Neural crest cell (in vitro differentiated cells): ENCODE results near the gene IQCE. TPM values are rescaled to one million over a fixed set of nuclear protein-coding genes. Genes with fewer than 3 reads are reported as not detected.
A peak's percentile ranks its signal among the peaks of the same experiment; 100 is the strongest.

Experiments used
- DNase-seq: peaks from one replicate; pipeline ENCODE4 v3.0.0; 2021; ENCODE audit warnings: low read depth, mixed read lengths, low spot score
- H3K27ac Mint-ChIP-seq: one replicate; pipeline ENCODE4 v1.8.0; 2021; ENCODE audit warnings: mild to moderate bottlenecking, mixed read lengths; ENCODE audit not compliant: unreplicated experiment
- H3K27me3 Mint-ChIP-seq: 2 replicates; pipeline ENCODE4 v1.8.0; 2021; ENCODE audit warnings: low read depth, mild to moderate bottlenecking, mixed read lengths
- H3K36me3 Mint-ChIP-seq: 2 replicates; pipeline ENCODE4 v1.8.0; 2021; ENCODE audit warnings: low read depth, mild to moderate bottlenecking, mixed read lengths
- H3K4me1 Mint-ChIP-seq: 2 replicates; pipeline ENCODE4 v1.8.0; 2021; ENCODE audit warnings: mixed read lengths
- H3K4me3 Mint-ChIP-seq: one replicate; pipeline ENCODE4 v1.8.0; 2021; ENCODE audit warnings: mild to moderate bottlenecking, mixed read lengths
- H3K9me3 Mint-ChIP-seq: 2 replicates; pipeline ENCODE4 v1.8.0; 2021; ENCODE audit warnings: mixed read lengths
- total RNA-seq: library from RNA; stranded (reverse); gene quantifications from 2 replicates; pipeline ENCODE4 v1.2.1, GENCODE V29; 2021
- TF ChIP-seq, protein P1 (sequence below): fragments of 200-600 bp; sonication (generic); conservative IDR thresholded peaks from 2 replicates; pipeline ENCODE4 v1.5.0; 2021; ENCODE audit warnings: antibody characterized with exemption, mild to moderate bottlenecking

Gene IQCE
- total RNA-seq, 1 donor from 2014 or later: 22.4 TPM

DNA sequence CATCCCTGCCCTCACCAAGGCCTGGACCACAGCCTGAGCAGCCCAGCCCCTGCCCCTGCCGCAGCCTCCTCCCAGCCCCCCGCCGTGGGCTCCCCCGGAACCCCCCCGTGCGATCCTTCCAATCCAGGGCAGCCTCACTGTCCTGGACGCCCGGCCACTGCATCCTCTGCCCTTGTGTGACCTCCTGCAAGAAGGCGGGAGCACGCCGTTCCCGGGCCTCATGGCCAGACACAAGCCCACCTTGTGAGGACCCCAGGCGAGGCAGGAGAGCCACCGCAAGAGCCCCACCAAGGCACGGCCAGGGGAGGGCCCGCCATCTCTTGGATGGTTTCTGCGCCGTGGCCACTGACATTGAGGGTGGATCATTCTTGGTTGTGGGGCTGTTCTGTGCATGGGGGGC is 47.0 kb upstream of the IQCE start:
- no peaks in the 10 kb centered on the region for H3K9me3 Mint-ChIP-seq
- no peaks in the 10 kb centered on the region for H3K36me3 Mint-ChIP-seq
- TF ChIP-seq, protein P1, sequence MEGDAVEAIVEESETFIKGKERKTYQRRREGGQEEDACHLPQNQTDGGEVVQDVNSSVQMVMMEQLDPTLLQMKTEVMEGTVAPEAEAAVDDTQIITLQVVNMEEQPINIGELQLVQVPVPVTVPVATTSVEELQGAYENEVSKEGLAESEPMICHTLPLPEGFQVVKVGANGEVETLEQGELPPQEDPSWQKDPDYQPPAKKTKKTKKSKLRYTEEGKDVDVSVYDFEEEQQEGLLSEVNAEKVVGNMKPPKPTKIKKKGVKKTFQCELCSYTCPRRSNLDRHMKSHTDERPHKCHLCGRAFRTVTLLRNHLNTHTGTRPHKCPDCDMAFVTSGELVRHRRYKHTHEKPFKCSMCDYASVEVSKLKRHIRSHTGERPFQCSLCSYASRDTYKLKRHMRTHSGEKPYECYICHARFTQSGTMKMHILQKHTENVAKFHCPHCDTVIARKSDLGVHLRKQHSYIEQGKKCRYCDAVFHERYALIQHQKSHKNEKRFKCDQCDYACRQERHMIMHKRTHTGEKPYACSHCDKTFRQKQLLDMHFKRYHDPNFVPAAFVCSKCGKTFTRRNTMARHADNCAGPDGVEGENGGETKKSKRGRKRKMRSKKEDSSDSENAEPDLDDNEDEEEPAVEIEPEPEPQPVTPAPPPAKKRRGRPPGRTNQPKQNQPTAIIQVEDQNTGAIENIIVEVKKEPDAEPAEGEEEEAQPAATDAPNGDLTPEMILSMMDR: no peak
- no peak overlapping the region for H3K4me3 Mint-ChIP-seq
- DNase-seq: no peak
- H3K27ac Mint-ChIP-seq: no peak overlapping the region
- H3K27me3 Mint-ChIP-seq: no peaks in the 10 kb centered on the region
- H3K4me1 Mint-ChIP-seq: peaks cover 18% of the 10 kb centered on the region

DNA sequence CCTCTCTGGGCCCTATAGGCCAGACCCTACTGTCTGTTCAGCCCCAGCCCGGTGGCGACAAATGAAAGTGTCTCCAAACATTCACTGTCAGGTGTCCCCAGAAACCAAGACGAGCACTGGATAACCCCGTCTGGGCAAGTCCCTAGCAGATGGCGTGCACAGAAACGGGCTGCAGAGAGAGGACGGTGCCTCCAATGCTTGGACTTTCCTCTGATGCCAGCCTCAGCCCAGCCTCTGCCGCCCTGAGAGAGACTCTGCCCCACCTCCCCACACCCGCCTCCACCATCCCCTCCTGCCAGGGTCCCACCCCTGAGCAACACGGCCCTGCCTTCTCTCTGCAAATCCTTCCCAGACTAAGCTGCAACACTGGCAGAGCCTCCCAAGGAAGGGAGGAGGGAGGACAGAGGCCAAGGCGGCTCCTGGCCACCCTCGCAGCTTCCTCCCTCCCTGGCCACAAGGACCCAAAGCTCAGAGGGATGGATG is 46.6 kb upstream of the IQCE start:
- no peak for DNase-seq
- no peaks in the 10 kb centered on the region for H3K9me3 Mint-ChIP-seq
- H3K36me3 Mint-ChIP-seq: no peaks in the 10 kb centered on the region
- TF ChIP-seq, protein P1: no peak
- H3K27ac Mint-ChIP-seq: no peak overlapping the region
- H3K4me3 Mint-ChIP-seq: no peak overlapping the region
- peaks cover 21% of the 10 kb centered on the region for H3K4me1 Mint-ChIP-seq
- H3K27me3 Mint-ChIP-seq: no peaks in the 10 kb centered on the region

DNA sequence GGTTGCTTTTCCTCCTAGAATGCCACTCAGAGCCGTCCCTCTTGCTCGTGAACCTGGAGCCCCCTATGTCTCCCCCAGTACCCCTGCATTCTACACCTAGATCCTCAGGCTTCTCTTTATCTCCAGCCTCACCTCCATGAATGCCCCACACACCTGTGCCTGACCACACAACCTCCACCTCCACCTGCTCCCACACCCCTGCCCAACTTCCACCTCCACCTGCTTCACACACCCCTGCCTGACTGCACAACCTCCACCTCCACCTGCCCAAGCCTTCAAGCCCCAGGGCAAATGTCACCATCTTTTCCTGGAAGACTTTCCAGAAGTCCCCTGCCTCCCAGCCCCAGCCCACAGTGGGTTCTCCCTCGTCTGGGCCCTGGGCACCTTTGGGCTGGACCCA is 46.1 kb upstream of the IQCE start:
- TF ChIP-seq, protein P1: no peak
- Mint-ChIP-seq H3K27ac (no peak overlapping the region), H3K4me3 (peak overlapping the region; percentile 44), H3K4me1 (peaks cover 26% of the 10 kb centered on the region), H3K27me3 (peaks cover 2% of the 10 kb centered on the region), H3K36me3 (no peaks in the 10 kb centered on the region), H3K9me3 (no peaks in the 10 kb centered on the region)
- DNase-seq: no peak

DNA sequence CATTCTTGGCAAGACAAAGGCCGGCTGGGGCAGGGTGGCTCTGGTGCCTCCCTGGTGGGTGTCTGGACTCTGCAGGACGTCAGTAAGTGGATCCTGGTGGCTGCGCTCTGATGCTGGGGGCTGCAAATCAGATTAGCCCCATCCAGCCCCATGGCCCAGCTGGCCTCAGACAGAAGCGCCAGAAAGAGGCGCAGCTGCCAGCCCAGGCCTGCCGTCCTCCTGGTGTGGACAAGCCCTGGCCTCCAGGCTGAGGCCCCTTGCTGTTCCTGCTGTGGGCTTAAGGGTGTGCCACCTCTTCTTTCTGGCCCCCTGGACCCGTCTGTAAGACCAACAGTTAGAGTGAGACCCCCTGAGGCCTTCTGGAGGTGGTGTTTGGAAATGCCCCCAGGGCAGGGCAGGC is 45.1 kb upstream of the IQCE start:
- Mint-ChIP-seq H3K27me3 (peaks cover 6% of the 10 kb centered on the region), H3K9me3 (no peaks in the 10 kb centered on the region), H3K27ac (no peak overlapping the region), H3K4me1 (peaks cover 30% of the 10 kb centered on the region), H3K36me3 (no peaks in the 10 kb centered on the region), H3K4me3 (no peak overlapping the region)
- TF ChIP-seq, protein P1: no peak
- no peak for DNase-seq

DNA sequence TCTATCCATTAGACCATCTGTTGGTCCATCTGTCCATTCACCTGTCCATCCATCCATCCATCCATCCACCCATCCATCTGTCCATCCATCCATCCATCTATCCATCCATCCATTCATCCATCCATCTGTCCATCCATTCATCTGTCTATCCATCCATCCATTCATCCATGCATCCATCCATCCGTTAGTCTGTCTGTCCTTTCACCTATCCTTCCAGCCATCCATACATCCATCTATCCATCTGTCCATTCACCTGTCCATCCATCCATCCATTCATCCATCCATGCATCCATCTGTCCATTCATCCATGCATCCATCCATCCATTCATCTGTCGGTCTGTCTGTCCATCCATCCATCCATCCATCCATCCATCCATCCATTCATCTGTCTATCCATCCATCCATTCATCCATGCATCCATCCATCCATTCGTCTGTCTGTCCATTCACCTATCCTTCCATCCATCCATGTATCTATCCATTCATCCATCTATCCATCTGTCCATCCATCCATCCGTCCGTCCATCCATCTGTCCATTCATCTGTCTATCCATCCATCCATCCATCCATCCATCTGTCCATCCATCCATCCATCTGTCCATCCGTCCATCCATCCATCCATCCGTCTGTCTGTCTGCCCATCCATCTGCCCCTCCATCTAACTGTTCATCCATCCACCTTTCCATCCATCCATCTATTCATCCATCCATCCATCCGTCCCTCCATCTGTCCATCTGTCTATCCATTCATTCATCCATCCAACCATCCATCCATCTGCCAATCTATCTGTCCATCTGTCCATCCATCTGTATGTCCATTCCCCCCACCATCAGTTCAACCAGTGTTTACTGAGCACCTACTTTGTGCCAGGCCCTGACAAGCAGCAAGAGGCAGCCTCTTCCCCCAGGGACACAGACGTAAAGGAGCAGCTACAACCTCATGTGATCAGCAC is 44.0 kb upstream of the IQCE start:
- Mint-ChIP-seq H3K4me3 (no peak overlapping the region), H3K27me3 (peaks cover 6% of the 10 kb centered on the region), H3K4me1 (peaks cover 25% of the 10 kb centered on the region), H3K27ac (no peak overlapping the region), H3K9me3 (no peaks in the 10 kb centered on the region), H3K36me3 (no peaks in the 10 kb centered on the region)
- TF ChIP-seq, protein P1: no peak
- DNase-seq: no peak
